NCI-H510A treated with DMSO at 0.1 percent for 48 hours (cell line): Measurements from ENCODE around the gene GTPBP2.
"Not testable (repeated sequence)": the region's sequence is repeated elsewhere in the genome, so short reads cannot be mapped to it uniquely, and the experiment has no call there.

Source experiments
- DNase-seq: peaks from one replicate; lab custom pipeline; 2025; lab: John Stamatoyannopoulos, UW

The GTPBP2 gene

GRCh38 chr6:43658161-43658560, 29.1 kb upstream of the GTPBP2 start:
- no peak for DNase-seq

GRCh38 chr6:43657221-43657802, 28.2 kb upstream of the GTPBP2 start:
- no peak for DNase-seq

- DNase-seq, result not testable (repeated sequence)
Measured at GRCh38 chr6:43652822-43653221, 23.8 kb upstream of the GTPBP2 start.

GRCh38 chr6:43648248-43648647, 19.2 kb upstream of the GTPBP2 start:
- no peak for DNase-seq

- DNase-seq, result no peak
Measured at GRCh38 chr6:43647613-43648012, 18.5 kb upstream of the GTPBP2 start.

- no peak for DNase-seq
Measured at GRCh38 chr6:43645613-43645964, 16.5 kb upstream of the GTPBP2 start.

- peak; percentile 53 for DNase-seq
Measured at GRCh38 chr6:43644940-43645612, 16.0 kb upstream of the GTPBP2 start, which contains the start of gene RSPH9. RSPH9 (plus strand) TSS chr6:43645036; CDS start chr6:43645099, 63 bp downstream.

- DNase-seq, result no peak
Measured at GRCh38 chr6:43639984-43640800, 11.1 kb upstream of the GTPBP2 start.

- DNase-seq, result no peak
Measured at GRCh38 chr6:43636308-43636659, 7.2 kb upstream of the GTPBP2 start.

- DNase-seq, result peak; percentile 82
Measured at GRCh38 chr6:43635387-43636307, 6.6 kb upstream of the GTPBP2 start, which contains the start of gene MAD2L1BP. MAD2L1BP (plus strand) TSS chr6:43635840; CDS start chr6:43635876, 36 bp downstream.

- no peak for DNase-seq
Measured at GRCh38 chr6:43634702-43635303, 5.7 kb upstream of the GTPBP2 start.

GRCh38 chr6:43633002-43633401, 3.9 kb upstream of the GTPBP2 start:
- not testable (repeated sequence) for DNase-seq

- no peak for DNase-seq
Measured at GRCh38 chr6:43630980-43631619, 2.0 kb upstream of the GTPBP2 start.

- peak; percentile 98 for DNase-seq
Measured at GRCh38 chr6:43629505-43630300, 639 bp upstream of the GTPBP2 start.

- peak; percentile 68 for DNase-seq
Measured at GRCh38 chr6:43628393-43629103, 516 bp downstream of the GTPBP2 start.

- peak; percentile 97 for DNase-seq
Measured at GRCh38 chr6:43627008-43627825, 1.8 kb downstream of the GTPBP2 start.

GRCh38 chr6:43625393-43625992, 3.6 kb downstream of the GTPBP2 start:
- no peak for DNase-seq

- DNase-seq, result no peak
Measured at GRCh38 chr6:43624786-43625288, 4.2 kb downstream of the GTPBP2 start.
